Activated CD4-positive, alpha-beta T cell treated with anti-CD3 and anti-CD28 coated beads, Interleukin-2, amount 50 U/mL, for 48 hours (primary cell): Measurements from ENCODE around the gene FAM47E.
"Not testable (repeated sequence)": the region's sequence is repeated elsewhere in the genome, so short reads cannot be mapped to it uniquely, and the experiment has no call there.

Experiments
- DNase-seq, 2 experiments: peaks; one replicate each; pipeline ENCODE4 v3.0.0-alpha.2; 2020

The FAM47E gene

GRCh38 chr4:76271248-76271647, 19.7 kb downstream of the FAM47E start:
- DNase-seq = no peak

- no peak for DNase-seq
Measured at GRCh38 chr4:76272073-76272472, 20.6 kb downstream of the FAM47E start.

- no peak for DNase-seq
Measured at GRCh38 chr4:76272582-76272981, 21.1 kb downstream of the FAM47E start.

DNA sequence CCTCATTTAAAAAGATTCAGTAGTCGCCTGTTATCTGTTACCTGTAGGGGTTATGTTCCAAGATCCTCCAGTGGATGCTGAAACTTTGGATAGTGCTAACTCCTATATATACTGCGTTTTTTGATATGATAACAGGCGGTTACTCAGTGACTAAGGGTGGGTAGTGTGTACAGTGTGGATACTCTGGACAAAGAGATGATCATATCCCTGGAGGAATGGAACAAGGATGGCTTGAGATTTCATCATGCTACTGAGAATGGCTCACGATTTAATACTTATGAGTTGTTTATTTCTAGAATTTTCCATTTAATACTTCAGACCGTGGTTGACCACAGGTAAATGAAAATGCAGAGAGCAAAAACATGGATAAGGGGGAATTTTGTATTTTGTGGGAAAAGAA, 21.5 kb downstream of the FAM47E start:
- no peak for DNase-seq

DNA sequence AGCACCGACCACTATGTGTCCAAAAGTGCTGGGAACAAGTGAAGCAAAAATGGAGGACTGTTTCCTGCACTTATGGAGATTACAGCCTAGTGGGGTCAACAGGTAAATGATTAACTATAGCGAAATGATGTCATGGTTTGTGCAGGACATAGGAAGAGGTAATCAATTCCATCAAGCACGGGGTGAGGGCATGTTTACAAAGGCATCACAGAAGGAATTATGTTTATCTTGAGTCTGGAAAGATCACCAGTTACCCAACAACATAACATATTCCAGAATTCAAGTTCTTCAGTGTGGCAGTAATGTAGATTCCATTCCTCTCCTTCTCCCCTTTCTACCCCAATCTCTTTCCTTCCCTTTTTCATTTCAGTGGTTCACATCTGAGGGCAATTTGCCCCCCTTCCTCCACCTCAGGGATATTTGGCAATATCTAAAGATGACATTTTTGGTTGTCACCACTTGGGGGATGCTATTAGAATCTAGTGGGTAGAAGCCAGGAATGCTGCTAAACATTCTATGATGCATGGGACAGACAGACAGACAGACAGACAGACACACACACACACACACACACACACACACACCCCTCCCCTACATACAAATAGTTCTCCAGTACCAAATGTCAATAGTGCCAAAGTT, 24.1 kb downstream of the FAM47E start:
- no peak for DNase-seq

- DNase-seq = no peak
Measured at GRCh38 chr4:76276813-76277212, 25.3 kb downstream of the FAM47E start.

GRCh38 chr4:76277667-76278066, 26.1 kb downstream of the FAM47E start:
- no peak for DNase-seq

- no peak for DNase-seq
Measured at GRCh38 chr4:76278583-76278982, 27.1 kb downstream of the FAM47E start.

DNA sequence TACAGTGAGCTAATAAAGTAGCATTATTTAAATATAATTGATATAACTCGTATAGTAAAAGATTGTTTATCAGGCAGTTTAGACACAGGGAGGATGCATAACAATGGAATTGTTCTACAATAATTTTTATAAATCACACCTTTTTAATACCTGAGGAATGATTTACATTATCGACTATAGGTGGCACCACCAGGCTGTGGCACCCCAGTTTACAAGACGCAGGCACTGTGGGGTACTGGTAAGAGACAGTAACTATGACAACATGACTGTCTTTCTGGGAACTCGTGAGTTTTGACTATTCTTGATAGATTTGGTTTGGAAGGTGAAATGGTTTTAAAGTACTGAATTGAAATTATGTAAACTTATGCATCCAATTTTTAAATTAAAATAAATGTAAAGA, 27.9 kb downstream of the FAM47E start:
- no peak for DNase-seq

GRCh38 chr4:76280488-76281441, 29.2 kb downstream of the FAM47E start:
- DNase-seq = no peak

GRCh38 chr4:76281594-76281993, 30.1 kb downstream of the FAM47E start:
- DNase-seq = not testable (repeated sequence)

DNA sequence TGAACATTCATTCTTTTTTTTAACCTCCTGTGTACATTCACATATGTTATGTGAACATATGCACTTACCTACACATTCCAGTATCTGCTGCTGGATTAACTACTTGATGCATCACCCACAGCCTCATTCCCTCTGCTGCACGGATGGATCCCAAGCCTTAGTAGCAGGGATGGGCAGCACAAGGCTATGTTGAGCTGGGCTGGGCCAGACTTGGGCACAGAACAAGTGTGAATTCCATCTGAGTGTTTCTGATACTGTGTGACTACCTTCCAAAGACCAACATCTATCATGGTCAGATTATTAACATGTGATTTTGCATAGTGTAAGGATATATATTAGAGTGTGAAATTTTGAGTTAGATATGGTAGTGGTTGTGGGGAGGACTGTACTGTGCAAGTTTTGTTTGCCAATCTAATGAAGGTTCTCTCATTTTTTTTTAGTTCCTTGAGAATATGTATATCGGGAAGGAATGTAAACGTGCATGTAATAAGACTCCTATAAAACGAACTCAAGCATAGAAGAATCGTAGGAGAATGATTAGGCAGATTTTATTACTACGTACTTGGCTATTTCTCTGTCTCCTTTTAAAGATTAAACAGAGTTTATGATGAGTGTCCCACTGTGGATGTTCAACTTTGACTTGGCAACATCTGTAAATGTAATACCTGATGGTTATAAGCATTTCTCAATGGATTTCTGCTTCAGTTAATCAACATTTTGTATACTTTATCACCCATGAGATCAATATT, 31.6 kb downstream of the FAM47E start:
- DNase-seq = no peak

GRCh38 chr4:76283900-76284299, 32.4 kb downstream of the FAM47E start:
- DNase-seq = no peak

GRCh38 chr4:76287811-76288210, 36.3 kb downstream of the FAM47E start:
- not testable (repeated sequence) for DNase-seq

DNA sequence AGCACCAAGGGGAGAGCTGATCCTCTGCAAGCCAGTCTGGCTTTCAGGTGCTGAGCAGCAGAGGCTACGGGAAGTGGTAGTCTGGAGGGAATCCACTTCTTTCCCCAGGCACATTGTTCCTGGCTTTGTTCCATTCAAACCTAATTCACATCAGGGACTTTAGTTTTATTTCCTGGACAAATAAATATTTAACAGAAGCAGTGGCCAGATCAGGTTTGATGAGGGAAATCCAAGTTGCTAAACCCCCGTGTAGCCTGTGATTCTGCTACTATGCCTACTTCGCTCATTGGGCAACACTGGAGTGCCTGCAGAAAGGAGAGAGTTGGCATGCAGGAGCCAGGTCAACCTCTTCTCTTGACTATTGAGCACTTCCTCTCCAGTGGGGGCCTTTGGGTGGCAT, 41.2 kb downstream of the FAM47E start:
- DNase-seq = no peak

DNA sequence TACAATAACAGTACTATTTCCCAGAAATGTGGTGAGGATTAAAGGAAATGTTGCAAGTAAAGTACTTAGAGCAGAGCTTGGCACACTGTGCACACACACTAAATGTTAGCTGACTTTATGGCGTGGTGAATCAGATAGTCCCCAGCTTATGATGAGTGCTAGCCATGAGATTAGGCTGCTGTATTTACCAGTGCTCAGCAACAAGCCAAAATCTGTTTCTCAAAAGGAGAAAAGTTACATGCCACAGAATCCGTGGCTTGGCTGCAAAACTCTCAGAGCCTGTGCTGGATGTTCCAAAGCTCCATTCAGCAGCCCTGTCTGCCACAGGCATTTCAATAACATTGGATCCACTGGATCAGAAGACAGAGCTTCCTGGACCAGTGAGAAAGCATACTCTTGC, 42.3 kb downstream of the FAM47E start:
- DNase-seq = no peak

- no peak for DNase-seq
Measured at GRCh38 chr4:76296286-76296820, 44.8 kb downstream of the FAM47E start.

DNA sequence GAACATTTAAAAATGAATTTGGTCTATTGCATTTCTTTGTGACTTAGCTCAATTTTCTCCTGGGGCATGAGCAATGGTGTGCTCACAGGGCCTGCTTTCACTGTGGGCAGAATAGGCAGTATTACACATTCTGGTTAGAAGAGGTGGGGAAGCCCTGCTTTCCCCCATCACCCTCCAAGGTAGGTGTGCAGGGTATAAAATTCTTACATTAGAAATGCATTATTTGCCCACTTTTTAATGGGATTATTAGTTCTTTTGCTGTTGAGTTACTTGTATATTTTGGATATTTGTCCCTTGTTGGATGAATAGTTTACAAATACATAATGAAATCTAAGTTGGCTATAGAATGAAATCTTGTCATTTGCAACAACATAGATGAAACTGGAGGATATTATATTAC, 46.7 kb downstream of the FAM47E start:
- DNase-seq = no peak

DNA sequence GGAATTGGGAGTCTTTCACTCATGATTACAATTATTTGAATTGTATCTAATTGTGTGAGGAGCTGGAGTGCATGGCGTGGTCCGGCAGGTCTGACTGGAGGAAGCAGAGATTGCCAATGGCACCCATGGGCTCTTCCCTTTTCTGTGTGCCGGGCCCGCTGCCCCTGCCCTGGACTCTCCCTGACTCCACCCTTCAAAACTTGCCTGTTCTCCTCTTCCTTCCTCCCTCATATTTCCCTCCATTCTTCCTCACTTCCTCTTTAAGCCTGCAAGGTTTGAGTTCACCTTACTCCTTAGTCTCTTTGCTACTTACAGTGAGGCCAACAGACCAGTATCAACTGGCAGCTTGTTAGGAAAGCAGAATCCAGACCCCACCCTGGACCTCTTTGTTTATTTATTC, 48.5 kb downstream of the FAM47E start:
- no peak for DNase-seq

- peak; percentile 27 to 48 for DNase-seq
Measured at GRCh38 chr4:76301068-76301774, 49.7 kb downstream of the FAM47E start.

GRCh38 chr4:76301775-76302162, 50.2 kb downstream of the FAM47E start:
- DNase-seq = no peak

DNA sequence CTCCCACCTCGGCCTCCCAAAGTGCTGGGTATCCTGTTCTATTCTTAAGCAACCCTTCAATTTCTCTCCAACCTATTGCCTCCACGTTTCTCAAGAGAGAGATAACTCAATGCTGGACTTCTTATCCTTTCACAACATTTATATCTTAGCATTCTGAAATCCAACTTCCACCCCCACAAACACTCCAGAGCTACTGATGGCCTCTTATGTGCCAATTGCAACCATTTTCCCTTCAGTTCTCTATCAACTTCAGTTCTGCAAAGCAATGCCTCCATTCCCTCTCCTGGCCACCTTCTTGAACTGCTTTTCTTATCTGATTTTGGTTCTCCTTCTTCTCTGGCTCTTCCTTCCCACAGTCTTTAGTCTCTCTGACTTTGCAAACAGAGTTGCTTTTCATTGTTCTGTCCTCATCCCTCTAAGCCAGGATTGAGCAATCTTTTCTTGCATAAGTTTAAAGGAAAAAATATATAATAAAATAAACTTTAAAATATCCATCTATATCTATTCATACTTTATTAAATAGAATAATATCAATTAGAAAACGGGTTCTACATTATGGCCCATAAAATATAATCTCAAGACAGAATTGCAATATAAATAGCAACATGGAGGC, 51.4 kb downstream of the FAM47E start:
- DNase-seq = no peak
